NT2/D1 (cell line): ENCODE results near the gene TOP3A.

Experiments
- YY1 ChIP-seq: IDR thresholded peaks from 2 replicates; pipeline ENCODE4 v1.6.1; 2011; ENCODE audit not compliant: insufficient read length, insufficient read depth
- ZNF274 ChIP-seq: IDR thresholded peaks from 2 replicates; pipeline ENCODE4 v1.6.1; 2011; ENCODE audit warnings: mild to moderate bottlenecking, low read depth, low read length

GRCh38 chr17:18229254-18229653, 85.5 kb downstream of the TOP3A start:
- TF ChIP-seq YY1 = no peak
- no peak for TF ChIP-seq ZNF274
